ENCODE results near the gene GUCY2D.

The GUCY2D gene

GRCh38 chr17:8031261-8031661 lies 28.8 kb downstream of the GUCY2D start:
- TF ChIP-seq CTCF (IDR thresholded peaks at IDR 0.05; ENCODE audit: borderline replicate concordance, control extremely low read depth, extremely low read depth, insufficient read depth, missing control alignments) = no peak
- in situ Hi-C loops (cut with MboI; ENCODE audit: low sequenced_read_pairs, unreplicated experiment) = no loop called here
- DNase-seq (ENCODE audit: low spot score) = no peak

- no peak for DNase-seq (ENCODE audit: low spot score)
- no peak for TF ChIP-seq CTCF (IDR thresholded peaks at IDR 0.05; ENCODE audit: borderline replicate concordance, control extremely low read depth, extremely low read depth, insufficient read depth, missing control alignments)
- in situ Hi-C loops (cut with MboI; ENCODE audit: low sequenced_read_pairs, unreplicated experiment) = no loop called here
Observed at GRCh38 chr17:8031950-8032349, 29.5 kb downstream of the GUCY2D start.

GRCh38 chr17:8032442-8032841 lies 30.0 kb downstream of the GUCY2D start:
- no peak for DNase-seq (ENCODE audit: low spot score)
- in situ Hi-C loops (cut with MboI; ENCODE audit: low sequenced_read_pairs, unreplicated experiment) = no loop called here
- TF ChIP-seq CTCF (IDR thresholded peaks at IDR 0.05; ENCODE audit: borderline replicate concordance, control extremely low read depth, extremely low read depth, insufficient read depth, missing control alignments) = no peak

- TF ChIP-seq CTCF (IDR thresholded peaks at IDR 0.05; ENCODE audit: borderline replicate concordance, control extremely low read depth, extremely low read depth, insufficient read depth, missing control alignments) = no peak
- no peak for DNase-seq (ENCODE audit: low spot score)
- in situ Hi-C loops (cut with MboI; ENCODE audit: low sequenced_read_pairs, unreplicated experiment) = no loop called here
Observed at GRCh38 chr17:8038954-8039610, 36.7 kb downstream of the GUCY2D start, which contains the start of gene ALOX15B. Gene ALOX15B (plus strand): TSS chr17:8039059. CDS start chr17:8039156, 97 bp downstream.

- in situ Hi-C loops (cut with MboI; ENCODE audit: low sequenced_read_pairs, unreplicated experiment) = no loop called here
- no peak for DNase-seq (ENCODE audit: low spot score)
- no peak for TF ChIP-seq CTCF (IDR thresholded peaks at IDR 0.05; ENCODE audit: borderline replicate concordance, control extremely low read depth, extremely low read depth, insufficient read depth, missing control alignments)
Observed at GRCh38 chr17:8039611-8040168, 37.3 kb downstream of the GUCY2D start.

- TF ChIP-seq CTCF (IDR thresholded peaks at IDR 0.05; ENCODE audit: borderline replicate concordance, control extremely low read depth, extremely low read depth, insufficient read depth, missing control alignments) = peak; percentile 45
- DNase-seq (ENCODE audit: low spot score) = peak; percentile 77
- in situ Hi-C loops (cut with MboI; ENCODE audit: low sequenced_read_pairs, unreplicated experiment) = no loop called here
Observed at GRCh38 chr17:8041249-8041928, 39.0 kb downstream of the GUCY2D start.
